Measurements from ENCODE around the gene MUTYH. TPM values are rescaled to one million over a fixed set of nuclear protein-coding genes. Genes with fewer than 3 reads are reported as not detected.
"Not testable (repeated sequence)": the region's sequence is repeated elsewhere in the genome, so short reads cannot be mapped to it uniquely, and the experiment has no call there.

MUTYH gene
- polyA plus RNA-seq (2012; ENCODE audit: insufficient read depth, insufficient read length), result 45.8 TPM

DNA sequence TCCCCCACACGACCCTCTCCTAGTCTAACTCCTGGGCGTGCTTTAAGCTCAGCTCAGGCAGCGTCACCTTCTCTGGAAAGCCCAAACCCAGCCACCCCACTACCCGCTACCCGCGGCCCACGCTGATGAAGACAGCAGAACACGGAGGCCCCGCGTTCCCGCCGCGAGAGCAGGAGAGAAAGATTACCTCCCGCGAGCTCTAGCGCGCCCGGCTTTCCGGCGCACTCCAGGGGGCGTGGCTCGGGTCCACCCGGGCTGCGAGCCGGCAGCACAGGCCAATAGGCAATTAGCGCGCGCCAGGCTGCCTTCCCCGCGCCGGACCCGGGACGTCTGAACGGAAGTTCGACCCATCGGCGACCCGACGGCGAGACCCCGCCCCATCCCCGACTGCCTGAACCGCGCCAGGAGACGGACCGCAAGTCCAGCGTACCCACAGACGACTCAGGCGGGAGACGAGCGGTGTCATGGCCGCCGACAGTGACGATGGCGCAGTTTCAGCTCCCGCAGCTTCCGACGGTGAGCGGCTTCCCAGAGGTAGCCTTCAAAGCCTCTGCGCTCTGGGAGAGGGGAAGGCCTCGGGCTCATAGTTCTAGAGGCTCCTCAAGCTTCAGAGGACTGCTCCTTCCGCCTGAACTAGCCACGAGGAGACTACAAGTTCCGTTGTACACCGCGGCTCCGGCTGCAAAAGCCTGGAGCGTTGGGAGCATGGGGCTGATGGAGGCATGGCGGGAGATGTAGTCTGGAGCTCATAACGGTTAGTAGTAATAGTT is at the start of gene MUTYH, which contains the start of gene TOE1:
Gene MUTYH (minus strand): TSS at position 652 of the 770 bp plus-strand sequence. CDS start 5,935 bp downstream, outside the sequence.
Gene TOE1 (plus strand): TSS at position 382 of the 770 bp plus-strand sequence. CDS start 83 bp downstream, at position 465.
- peak; percentile 85 for DNase-seq (ENCODE audit: low read depth, low spot score)
- peak within 1 kb of the TSS; percentile 96 for H3K4me3 ChIP-seq (ENCODE audit: low read length)

DNA sequence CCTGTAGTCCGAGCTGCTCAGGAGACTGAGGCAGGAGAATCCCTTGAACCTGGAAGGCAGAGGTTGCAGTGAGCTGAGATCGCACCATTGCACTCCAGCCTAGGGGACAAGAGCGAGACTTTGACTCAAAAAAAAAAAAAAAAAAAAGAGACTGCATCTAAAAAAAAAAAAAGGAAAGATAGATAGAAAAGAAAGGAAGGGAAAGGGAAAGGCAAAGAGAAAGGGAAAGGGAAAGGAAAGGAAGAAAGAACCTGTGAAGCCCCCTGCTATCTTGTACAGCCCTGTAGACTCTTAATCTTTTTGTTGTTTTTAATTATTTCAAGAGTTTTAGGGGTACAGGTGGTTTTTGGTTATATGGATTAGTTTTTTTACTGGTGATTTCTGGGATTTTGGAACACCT is 46.0 kb upstream of the MUTYH start:
- H3K4me3 ChIP-seq (ENCODE audit: low read length), result no peak overlapping the region
- DNase-seq (ENCODE audit: low read depth, low spot score), result no peak

DNA sequence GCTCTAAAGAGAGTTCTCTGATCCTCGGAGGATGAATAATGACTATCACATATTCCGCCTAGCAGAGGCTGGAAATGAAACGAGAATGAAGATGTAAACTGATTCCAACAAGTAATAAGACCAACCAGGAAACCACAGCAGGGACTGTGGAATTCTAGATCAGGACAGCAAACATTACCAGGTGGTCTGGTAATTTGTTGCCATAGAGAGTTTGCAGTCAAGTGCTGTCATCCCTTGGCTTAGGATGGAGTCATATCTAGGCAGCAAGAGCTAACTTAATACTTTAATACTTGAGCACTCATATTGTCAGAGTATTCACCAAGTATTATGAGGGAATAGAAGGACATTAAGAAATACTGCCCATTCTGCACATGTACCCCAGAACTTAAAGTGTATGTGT is 45.1 kb upstream of the MUTYH start:
- H3K4me3 ChIP-seq (ENCODE audit: low read length), result no peak overlapping the region
- no peak for DNase-seq (ENCODE audit: low read depth, low spot score)

DNA sequence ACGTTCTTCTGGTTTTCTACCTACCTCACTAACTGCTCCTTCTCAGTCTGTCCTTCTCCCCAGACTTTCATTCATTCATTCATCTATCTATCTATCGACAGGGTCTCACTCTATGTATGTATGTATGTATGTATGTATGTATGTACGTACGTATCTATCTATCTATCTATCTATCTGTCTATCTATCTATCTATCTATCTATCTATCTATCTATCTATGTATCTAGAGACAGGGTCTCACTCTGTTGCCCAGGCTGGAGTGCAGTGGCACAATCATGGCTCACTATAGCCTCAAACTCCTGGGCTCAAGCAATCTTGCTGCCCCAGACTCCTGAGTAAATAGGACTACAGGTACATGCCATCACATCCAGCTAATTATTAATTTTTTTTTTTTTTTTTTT is 44.0 kb upstream of the MUTYH start:
- H3K4me3 ChIP-seq (ENCODE audit: low read length); DNase-seq (ENCODE audit: low read depth, low spot score): not testable (repeated sequence)

DNA sequence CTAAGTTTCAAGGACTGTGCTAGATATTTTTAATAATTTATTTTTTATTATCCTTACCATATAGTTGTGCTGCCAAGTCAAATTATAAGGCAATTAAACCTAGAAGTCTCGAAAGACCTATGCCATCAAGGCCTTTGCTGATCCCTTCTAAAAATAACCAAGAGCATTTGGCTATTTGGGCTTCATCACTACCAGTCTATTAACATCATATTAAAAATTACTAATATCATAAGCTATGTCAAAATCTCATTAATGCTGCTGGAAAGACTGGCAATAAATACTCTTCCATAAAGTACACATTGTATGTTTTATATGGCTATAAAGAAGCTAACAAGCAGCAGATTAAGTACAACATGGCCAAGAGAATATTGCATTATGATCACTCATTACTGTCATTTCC is 43.0 kb upstream of the MUTYH start:
- no peak for DNase-seq (ENCODE audit: low read depth, low spot score)
- no peak overlapping the region for H3K4me3 ChIP-seq (ENCODE audit: low read length)

DNA sequence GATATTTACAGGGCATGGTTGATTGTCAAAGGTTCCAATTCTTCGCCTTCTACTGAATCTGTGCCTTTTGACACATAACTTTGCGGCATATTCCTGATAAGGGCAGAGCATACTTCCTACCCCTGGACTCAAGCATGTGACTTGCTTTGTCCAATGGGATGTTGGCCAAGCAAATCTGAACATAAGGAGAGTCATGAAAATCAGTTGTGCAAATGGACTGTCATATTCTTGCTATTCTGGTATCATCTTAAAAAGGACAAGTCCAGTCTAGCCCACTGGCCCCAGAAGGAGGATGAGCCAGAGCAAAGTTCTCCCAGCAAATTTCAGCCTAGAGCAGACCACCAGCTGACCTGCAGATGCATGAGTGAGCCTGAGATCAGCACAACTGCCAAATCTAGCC is 41.0 kb upstream of the MUTYH start:
- H3K4me3 ChIP-seq (ENCODE audit: low read length), result no peak overlapping the region
- DNase-seq (ENCODE audit: low read depth, low spot score), result no peak

DNA sequence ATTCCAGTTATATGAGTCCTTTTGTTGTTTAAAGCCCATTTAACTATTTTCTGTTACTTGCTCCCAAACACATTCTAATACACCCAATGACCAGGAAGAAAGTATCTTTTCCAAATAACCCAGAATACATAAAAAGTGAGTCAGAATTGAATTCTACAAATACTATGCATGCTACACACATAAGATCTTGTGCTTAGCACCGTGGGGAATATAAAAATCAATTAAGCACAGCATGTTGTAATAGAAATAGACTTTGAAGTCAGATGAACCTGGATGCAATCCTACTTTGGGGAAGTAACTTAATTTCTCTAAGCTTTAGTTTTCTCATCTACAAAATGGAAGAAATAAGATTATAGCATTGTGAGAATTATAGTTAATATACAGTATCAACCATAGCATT is 40.5 kb upstream of the MUTYH start:
- no peak for DNase-seq (ENCODE audit: low read depth, low spot score)
- H3K4me3 ChIP-seq (ENCODE audit: low read length), result no peak overlapping the region

DNA sequence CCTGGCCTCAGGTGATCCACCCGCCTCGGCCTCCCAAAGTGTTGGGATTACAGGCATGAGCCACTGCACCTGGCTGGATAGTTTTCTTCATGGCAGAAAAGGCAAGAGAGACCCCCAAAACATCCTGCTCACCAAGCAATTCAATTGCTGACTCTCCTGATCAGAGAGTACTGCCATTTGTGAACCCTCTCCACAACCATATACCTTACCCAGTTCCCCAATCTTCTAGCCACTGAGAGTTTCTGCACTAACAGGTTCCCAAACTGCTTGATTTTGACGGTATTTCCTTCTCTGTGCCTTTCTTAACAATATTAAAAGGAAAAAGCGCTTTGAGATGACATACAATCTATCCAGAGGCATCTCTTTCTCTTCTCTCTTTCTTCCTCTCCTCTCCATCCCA is 39.9 kb upstream of the MUTYH start:
- DNase-seq (ENCODE audit: low read depth, low spot score), result no peak
- no peak overlapping the region for H3K4me3 ChIP-seq (ENCODE audit: low read length)

DNA sequence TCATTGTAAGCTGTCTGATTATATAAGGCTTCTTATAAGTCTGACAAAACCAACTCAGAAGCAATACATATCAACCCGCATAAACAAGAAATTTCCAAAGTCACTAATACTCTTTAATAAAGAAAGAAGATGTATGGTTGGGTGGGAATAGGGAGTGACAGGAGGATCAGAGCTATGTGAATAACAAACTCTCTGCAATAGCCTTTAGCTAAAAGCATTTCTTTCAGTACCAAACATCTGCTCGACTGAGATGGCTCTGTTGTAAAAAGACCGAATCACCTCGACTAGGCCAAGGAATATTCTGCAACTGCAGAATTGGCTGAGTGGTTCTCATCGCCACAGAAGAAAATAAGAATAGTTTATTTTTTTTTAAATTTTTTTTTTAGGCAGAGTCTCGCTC is 39.3 kb upstream of the MUTYH start:
- no peak overlapping the region for H3K4me3 ChIP-seq (ENCODE audit: low read length)
- no peak for DNase-seq (ENCODE audit: low read depth, low spot score)

DNA sequence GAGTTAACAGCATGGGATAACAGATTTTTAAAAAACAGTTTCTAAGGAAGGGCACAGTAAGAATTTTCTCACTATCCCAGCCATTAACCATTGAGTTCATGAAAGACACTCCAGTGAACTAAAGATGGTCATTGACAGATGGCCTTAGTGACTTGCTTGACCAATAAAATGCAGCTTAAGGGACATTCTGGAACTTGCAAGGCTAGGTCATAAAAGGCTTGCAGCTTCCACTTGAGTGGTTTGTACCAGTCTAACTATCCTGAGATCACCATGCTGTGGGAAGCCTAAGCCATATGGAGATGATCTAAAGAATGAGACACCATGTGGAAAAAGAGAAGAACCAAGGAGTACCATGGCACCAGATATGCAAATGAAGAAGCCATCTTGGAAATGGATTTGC is 37.9 kb upstream of the MUTYH start:
- no peak for DNase-seq (ENCODE audit: low read depth, low spot score)

DNA sequence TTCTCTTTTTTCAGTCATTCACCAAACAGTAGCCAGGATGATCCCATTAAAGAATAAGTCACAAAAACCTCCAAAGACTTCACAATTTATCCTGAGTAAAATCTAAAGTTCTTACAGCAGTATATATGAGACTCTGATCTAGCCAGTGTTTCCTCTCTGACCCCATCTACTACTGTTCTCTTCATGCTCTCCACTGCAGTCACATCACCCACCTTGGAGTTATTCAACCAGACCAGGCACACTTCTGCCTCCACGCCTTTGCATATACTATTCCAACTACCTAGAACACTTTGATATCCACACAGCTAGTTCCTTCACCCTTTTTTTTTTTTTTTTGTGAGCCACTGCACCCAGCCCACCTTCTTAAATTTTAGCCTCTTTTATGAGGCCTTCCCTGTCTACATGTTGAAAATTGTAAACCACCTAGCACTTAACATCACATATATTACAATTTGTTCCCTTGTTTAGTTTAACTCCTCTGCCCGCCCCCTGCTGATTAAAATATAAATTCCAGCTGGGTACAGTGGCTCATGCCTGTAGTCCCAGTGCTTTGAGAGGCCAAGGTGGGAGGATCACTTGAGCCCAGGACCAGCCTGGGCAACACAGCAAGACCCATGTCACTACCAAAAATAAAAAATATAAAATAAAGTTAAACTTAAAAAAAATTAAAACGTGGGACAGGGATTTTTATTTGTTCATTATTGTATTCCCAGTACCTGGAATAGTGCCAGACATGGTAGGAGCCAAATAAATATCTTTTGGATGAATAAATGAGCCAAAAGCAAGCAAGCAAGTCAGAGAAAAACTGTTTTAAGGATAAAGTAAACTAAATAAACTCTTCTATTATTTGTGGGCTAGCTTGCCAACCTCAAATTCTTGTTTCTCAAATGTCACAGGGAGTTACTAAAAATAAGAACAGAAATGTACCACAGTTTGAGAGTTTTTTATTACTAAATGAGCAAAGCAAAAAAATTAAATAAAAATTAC is 35.2 kb upstream of the MUTYH start:
- peak; percentile 12 for DNase-seq (ENCODE audit: low read depth, low spot score)

More for the DNA sequence above, 37.9 kb upstream of the MUTYH start:
- no peak overlapping the region for H3K4me3 ChIP-seq (ENCODE audit: low read length)

DNA sequence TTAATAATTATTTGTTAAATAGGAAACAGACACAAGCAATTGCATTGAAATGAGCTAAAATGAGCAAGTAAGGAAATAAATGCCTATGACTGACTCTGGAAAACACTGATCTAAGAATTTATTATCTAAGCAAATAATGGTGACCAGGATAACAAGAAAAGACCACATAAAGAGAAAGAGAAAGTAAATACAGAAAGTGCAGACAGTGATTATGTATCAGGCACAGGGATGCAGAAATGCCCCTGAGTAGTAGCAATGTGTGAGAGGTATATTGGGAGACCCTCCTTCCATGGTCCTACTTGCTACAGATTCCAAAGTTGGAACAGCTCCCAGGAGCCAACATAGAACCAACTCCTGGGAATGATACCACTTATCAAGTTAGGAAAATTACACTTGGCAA is 33.3 kb upstream of the MUTYH start:
- no peak overlapping the region for H3K4me3 ChIP-seq (ENCODE audit: low read length)
- no peak for DNase-seq (ENCODE audit: low read depth, low spot score)

More for the DNA sequence above, 35.2 kb upstream of the MUTYH start:
- no peak overlapping the region for H3K4me3 ChIP-seq (ENCODE audit: low read length)

DNA sequence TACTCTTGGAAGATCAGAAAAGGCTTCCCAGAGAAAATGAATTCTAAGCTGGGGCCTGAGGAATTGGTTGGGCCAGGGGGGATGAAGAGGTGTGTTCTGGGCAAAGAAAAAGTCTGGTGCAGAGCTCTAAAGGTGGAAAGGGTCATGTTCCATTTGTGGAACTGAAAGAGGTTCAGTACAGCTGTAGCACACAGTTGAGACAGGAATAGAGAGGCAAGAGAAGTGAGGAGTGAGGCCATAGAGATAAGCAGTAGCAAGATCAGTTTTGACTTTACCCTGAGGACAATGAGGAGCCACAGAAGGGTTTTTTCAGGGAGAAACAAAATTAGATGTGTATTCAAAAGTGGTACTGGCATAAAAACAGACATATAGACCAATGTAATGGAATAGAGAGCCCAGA is 30.3 kb upstream of the MUTYH start:
- no peak overlapping the region for H3K4me3 ChIP-seq (ENCODE audit: low read length)
- no peak for DNase-seq (ENCODE audit: low read depth, low spot score)

DNA sequence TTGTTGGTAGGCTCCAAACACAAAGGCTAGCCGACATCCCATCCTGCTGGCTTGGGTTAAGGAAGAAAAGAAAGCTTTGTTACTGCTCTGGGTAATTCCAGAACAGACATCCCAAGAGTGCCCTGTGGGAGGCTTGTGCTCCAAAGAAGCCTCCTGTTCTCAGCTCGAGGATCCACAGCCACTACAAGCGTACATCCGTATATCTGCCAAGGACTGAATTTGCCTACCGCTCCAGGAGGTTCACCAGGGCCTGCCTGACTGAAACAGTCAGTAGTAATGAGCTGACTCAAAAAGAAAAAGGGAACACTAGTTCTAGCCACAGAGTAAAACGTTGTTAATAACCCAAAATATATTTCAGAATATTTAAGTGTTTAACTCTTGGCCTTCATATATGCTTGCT is 24.8 kb upstream of the MUTYH start:
- H3K4me3 ChIP-seq (ENCODE audit: low read length), result no peak overlapping the region

DNA sequence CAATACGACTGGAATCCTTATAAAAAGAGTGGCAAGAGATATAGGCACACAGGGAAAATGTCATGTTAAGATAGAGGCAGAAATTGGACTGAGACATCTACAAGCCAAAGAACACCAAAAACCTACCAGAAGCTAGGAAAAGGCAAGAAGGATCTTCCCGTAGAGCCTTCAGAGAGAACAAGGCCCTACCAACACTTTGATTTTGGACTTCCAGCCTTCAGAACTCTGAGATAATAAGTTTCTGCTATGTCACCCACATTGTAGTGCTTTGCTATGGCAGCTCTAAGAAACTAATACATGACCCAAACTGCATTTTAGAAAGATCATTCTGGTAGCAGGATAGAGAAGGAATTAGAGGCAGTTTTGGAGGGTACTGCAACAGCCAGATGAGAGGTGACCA is 24.1 kb upstream of the MUTYH start:
- no peak for DNase-seq (ENCODE audit: low read depth, low spot score)
- no peak overlapping the region for H3K4me3 ChIP-seq (ENCODE audit: low read length)

More for the DNA sequence above, 24.8 kb upstream of the MUTYH start:
- no peak for DNase-seq (ENCODE audit: low read depth, low spot score)

DNA sequence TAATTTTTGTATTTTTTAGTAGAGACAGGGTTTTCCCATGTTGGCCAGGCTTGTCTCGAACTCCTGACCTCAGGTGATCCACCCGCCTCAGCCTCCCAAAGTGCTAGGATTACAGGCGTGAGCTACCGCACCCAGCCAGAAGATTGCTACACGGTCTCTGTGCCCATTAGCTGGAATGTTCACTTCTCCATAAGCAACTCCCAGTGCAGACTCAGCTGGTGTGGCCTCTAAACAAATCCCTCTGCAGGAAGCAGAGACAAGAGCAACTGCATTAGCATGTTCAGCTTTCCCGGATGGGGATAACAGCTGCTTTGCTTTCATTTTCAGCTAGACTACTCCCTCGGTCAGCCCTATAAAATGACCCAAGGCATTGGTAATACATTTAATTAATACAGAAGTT is 20.7 kb upstream of the MUTYH start:
- not testable (repeated sequence) for DNase-seq (ENCODE audit: low read depth, low spot score); H3K4me3 ChIP-seq (ENCODE audit: low read length)

DNA sequence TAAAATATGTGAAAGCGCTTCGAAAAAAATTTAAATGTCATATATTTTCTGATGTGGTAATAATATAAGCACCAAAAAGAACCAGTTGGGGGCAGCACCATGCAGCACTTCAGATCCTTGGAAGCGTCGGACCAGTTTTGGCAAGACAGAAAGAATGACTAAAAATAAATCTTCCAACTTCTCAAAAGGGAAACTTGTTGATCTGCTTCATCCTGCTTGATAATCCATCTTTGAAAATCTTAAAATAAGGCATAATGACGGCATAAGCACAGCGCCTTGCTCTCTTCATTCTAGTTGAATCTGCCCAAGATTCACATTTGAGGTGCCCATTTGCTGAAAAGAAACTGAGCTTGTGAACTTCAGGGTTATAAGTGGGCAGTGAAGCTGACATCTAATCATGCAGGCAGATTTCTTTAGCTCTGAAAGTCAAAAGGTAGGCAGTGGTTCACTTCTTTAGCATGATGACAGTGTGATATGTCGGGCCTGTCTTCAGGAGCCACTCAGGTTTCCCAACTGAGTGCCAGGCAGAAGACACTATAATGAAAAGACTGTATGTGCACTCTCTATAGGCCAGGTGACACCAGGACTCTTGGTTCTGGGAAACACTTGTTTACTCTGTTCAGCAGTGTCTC is 19.8 kb upstream of the MUTYH start:
- no peak for DNase-seq (ENCODE audit: low read depth, low spot score)
- no peak overlapping the region for H3K4me3 ChIP-seq (ENCODE audit: low read length)

DNA sequence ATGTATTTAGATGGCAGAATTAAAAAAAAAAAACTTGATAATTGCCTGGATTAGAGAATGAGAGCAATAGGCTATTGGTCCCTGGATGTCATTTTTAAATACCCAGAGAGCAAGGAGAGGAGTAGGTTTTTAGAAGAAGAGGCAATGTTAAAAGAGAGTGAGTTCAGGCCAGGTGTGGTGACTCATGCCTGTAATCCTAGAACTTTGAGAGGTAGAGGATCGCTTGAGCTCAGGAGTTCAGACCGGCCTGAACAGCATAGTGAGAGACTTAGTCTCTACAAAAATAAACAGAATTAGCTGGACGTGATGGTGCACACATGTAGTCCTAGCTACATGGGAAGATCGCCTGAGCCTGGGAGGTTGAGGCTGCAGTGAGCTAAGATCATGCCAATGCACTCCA is 15.9 kb upstream of the MUTYH start:
- no peak for DNase-seq (ENCODE audit: low read depth, low spot score)
- H3K4me3 ChIP-seq (ENCODE audit: low read length), result no peak overlapping the region

DNA sequence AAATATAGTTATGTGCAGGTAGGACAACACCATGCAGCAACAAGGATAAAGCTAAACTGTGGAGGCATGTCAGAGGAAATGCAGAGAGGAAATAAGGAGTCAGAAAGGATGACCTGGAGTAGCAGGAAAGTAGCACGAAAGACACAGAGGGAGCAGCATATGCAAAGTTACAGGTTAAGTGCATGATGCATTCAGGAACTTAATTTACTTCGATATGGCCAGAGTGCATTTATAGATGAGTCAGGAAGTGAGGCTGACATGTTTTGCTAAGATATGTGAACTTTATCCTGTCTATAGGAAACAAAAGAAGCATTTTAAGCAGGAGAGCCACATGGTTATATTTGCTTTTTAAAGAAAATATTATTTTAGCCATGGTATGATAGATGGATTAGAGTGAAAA is 15.4 kb upstream of the MUTYH start:
- no peak for DNase-seq (ENCODE audit: low read depth, low spot score)
- no peak overlapping the region for H3K4me3 ChIP-seq (ENCODE audit: low read length)
